Activated CD4-positive, alpha-beta T cell treated with anti-CD3 and anti-CD28 coated beads for 24 hours (primary cell): ENCODE measurements around the gene TRPC4AP.
"Not testable (repeated sequence)": the region's sequence is repeated elsewhere in the genome, so short reads cannot be mapped to it uniquely, and the experiment has no call there.

Experiments
- DNase-seq, 2 donors: peaks; one replicate each; pipeline ENCODE4 v3.0.0-alpha.2; 2020; ENCODE audit warnings: low read depth in 2 of 2

TRPC4AP gene

DNA sequence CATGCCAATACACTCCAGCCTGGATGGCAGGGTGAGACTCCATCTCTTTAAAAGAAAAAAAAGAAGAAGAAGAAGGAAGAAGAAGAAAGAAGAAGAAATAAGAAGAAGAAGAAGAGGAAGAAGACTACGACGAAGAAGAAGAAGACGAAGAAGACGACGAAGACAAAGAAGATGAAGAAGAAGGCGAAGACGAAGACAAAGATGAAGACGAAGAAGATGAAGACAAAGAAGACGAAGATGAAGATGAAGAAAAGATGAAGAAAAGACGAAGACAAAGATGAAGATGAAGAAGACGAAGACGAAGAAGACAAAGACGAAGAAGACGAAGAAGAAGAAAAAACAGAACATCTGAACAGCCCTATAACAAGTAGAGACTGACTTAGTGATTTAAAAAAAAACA, 33.0 kb downstream of the TRPC4AP start:
- DNase-seq: no peak

- no peak for DNase-seq
Measured at GRCh38 chr20:35059110-35059509, 33.5 kb downstream of the TRPC4AP start.

DNA sequence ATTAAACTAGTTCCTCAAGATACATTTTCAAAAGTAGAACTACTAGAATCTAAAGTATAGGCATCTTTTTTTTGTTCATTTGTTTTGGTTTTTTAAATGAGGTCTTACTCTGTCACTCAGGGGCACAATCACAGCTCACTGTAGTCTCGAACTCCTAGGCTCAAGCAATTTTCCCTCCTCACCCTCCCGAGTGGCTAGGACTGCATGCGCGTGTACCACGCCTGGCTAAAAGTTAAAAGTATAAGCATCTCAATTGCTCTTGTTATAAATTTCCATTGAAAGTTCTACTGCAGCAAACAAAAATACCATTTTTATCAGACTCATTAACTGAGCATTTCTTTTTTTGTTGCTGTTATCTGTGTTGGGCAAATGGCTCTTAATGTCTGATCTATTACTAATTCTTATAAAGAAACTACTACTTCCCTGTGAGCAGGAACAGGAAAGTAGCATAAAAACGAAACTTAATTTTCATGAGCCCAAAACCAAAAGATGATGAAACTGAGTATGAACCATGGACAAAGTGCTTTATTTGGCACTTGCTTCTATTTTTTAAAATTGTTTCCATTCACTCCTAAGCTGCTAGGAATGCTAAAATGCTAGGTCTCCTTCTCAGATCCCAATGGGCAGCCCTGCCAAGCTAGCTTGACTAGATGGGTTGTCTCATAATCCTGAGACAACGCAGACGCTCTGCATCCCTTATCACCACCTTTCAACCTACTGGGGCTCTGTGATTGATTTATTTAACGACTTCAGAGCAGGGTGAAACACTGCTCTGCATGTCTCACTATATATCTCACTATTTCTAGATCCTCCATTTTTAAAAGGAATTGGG, 36.9 kb downstream of the TRPC4AP start:
- DNase-seq: no peak

DNA sequence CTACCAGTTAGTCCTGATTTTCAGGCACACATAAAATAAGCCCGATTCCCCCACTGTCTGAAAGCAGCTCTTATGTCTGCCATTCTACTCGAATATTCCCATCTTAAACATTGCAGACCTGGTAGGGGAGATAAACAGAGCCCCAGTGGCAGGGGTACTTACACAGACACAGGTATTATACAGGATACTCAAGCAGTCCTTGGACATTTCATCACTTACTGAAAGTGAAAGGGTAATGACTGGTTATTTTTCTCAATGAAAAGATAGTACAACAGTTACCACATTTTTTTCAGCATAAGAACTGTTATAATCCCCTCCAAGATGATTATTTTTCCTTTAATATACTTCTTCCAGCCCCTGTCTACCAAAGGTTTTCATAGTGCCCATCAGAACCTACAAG, 37.8 kb downstream of the TRPC4AP start:
- no peak for DNase-seq

- not testable (repeated sequence) for DNase-seq
Measured at GRCh38 chr20:35052616-35053015, 40.0 kb downstream of the TRPC4AP start.

- DNase-seq: no peak
Measured at GRCh38 chr20:35049776-35050352, 42.7 kb downstream of the TRPC4AP start.

GRCh38 chr20:35048739-35049138, 43.9 kb downstream of the TRPC4AP start:
- DNase-seq: no peak

GRCh38 chr20:35042268-35042667, 50.3 kb downstream of the TRPC4AP start:
- DNase-seq: no peak

DNA sequence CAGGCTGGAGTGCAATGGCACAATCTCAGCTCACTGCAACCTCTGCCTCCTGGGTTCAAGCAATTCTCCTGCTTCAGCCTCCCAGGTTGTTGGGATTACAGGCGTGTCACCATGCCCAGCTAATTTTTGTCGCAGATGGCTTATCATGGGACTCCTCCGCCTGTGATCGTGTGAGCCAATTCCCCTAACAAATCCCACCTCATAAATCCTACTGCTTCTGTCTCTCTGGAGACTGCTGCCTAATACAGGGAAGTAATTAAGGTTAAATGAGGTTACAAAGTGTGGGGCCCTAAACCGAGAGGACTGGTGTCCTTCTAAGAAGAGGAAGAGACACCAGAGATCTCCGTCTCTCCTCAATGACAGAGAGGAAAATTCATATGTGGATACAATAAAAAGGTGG, 52.0 kb downstream of the TRPC4AP start:
- DNase-seq: no peak

- no peak for DNase-seq
Measured at GRCh38 chr20:35039846-35040489, 52.6 kb downstream of the TRPC4AP start.

- DNase-seq: no peak
Measured at GRCh38 chr20:35039146-35039545, 53.5 kb downstream of the TRPC4AP start.

- no peak for DNase-seq
Measured at GRCh38 chr20:35034145-35034544, 58.5 kb downstream of the TRPC4AP start.

DNA sequence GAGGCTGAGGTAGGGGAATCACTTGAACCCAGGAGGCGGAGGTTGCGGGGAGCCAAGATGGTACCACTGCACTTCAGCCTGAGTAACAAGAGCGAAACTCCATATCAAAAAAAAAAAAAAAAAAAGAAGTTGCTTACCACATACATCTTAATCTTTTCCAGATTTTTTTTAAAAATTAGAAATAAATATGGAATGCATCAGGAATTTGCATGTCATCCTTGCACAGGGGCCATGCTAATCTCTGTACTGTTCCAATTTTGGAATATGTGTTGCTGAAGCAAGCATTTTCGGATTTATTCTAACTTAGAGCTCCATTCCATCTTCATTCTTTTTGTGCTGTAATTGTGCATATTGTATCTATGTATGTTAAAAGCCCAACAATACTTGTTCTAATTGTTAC, 62.5 kb downstream of the TRPC4AP start:
- DNase-seq: no peak

DNA sequence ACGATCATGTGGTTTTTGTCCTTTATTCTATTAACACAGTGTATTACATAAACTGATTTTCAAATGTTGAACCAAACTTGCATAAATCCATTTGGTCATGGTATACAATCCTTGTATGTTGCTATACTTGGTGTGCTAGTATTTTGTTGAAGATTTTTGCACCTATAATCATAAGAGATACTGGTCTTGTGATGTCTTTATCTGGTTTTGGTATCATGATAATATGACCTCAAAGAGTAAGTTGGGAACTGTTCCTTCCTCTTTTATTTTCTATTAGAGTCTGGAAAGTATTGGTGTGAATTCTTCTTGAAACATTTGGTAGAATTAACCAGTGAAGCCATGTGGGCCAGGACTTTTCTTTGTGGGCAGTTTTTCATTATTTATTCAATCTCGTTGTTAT, 65.3 kb downstream of the TRPC4AP start:
- DNase-seq: no peak

GRCh38 chr20:35025116-35025515, 67.5 kb downstream of the TRPC4AP start:
- DNase-seq: no peak

GRCh38 chr20:35023624-35024023, 69.0 kb downstream of the TRPC4AP start:
- no peak for DNase-seq

DNA sequence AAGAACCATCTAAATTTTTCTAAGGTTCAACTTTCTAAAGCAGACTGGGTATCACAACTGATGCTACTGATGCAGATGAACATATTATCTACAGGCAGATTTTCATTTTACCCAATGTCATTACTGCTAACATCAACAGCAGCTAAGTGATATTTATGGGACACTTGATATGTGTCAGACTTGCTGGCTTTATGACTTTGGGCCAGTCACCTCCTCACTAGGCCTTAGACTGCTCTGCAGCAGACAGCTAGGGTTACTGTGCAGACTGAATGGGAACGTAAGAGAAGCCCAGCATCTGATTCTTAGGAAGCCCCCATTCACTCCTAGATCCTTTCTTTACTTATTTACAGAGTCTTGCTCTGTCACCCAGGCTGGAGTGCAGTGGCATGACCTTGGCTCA, 70.8 kb downstream of the TRPC4AP start:
- no peak for DNase-seq

- DNase-seq: no peak
Measured at GRCh38 chr20:35021063-35021462, 71.5 kb downstream of the TRPC4AP start.

DNA sequence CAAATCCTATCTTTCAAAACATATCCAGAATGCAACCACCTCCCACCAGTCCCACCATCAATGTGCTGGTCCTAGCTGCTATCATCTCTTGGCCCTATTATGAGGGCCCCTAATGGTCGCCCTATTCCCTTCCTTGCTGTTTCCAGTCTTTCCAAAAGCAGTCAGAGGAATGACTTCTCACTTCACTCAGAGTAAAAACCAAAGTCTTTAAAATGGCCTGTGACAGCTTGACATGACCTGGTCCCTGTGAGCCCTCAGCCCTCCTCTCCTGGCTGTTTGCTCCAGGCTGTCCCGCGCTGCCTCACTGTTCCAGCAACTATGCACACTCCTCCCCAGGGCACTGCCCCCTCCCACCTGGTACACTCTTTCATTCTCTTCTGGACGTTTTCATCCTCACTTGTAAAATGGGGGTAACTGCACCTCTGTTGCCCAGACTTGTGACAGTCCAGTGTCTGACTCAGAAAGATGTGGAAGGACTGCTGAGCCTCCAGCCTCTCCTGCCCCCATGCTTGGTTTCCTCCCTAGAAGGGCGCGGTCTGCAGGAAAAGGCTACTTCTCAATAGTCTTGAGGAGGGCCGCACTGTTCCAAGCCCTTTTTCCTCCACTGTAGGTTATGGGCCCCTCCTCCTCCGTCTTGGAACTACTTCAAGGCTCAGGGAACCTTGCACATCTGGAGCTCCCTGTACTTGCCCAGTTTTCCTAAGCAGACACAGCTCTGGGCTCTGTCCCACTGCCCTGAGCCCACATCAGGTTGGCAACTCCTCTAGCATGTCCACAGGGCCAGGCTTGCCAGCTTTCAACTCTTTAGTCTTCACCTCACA, 72.3 kb downstream of the TRPC4AP start:
- DNase-seq: no peak

DNA sequence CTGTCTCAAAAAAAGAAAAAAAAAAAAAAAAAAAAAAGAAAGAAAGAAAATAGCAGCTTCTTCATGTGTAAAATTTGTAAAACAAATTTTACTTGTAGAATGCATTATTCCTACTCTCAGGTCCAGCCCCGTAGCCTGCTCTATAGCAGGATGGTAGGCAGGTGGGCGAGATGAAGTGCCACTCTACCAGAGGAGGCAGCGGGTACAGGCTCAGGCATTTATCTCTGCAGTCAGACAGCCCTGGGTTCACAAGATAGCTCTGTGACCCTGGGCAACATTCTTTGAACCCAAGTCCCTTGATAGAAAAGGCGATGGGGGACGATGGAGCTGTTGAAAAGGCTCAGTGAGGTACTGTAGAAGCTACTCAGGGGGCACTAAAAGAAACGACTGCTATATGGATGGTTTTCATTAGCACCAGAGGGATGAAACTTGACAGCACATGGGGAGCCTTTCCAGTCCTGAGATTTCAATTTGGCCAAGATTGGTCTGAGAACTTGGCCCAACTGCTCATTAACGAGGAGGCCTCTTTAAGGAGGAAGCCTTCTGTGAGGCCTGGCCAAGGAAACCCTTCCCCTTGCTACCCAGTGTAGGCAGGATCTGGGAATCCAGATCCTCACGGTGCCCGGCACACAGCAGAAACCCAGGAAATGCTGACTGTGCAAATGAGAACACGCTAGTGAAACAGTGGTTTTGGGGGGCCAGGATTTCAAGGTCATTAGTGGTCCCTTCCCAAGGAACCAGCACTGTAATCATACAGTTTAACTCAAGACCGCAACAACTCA, 73.8 kb downstream of the TRPC4AP start:
- no peak for DNase-seq

- DNase-seq: no peak
Measured at GRCh38 chr20:35017099-35017835, 75.3 kb downstream of the TRPC4AP start.
